SK-N-SH (cell line): ENCODE results near the gene ITIH2. TPM values are rescaled to one million over a fixed set of nuclear protein-coding genes. Genes with fewer than 3 reads are reported as not detected.
"Not testable (repeated sequence)": the region's sequence is repeated elsewhere in the genome, so short reads cannot be mapped to it uniquely, and the experiment has no call there.

Source experiments
- CTCF ChIA-PET: fragments of 300-600, 350-600 bp; formaldehyde crosslinking; extraction: SDS; loops from one replicate; lab custom pipeline; 2021; lab: Yijun Ruan, JAX
- POLR2A ChIA-PET: fragments of 350-600 bp; sonication (Branson Sonifier 250); formaldehyde crosslinking; extraction: SDS; loops from one replicate; lab custom pipeline; 2020; ENCODE audit warnings: antibody characterized with exemption, inconsistent platforms; lab: Yijun Ruan, JAX
- DNase-seq: peaks from one replicate; pipeline ENCODE4 v3.0.0; 2012
- H2AFZ ChIP-seq: fragments of 200-600 bp; sonication (generic); 2 replicates; pipeline ENCODE4 v1.8.1; 2016; ENCODE audit warnings: antibody characterized with exemption, mild to moderate bottlenecking, low read depth
- H3F3A ChIP-seq: fragments of 200-600 bp; sonication (generic); replicated peaks from 2 replicates; pipeline ENCODE3; 2016; ENCODE audit warnings: antibody characterized with exemption, mild to moderate bottlenecking; ENCODE audit not compliant: insufficient read depth
- H3K27ac ChIP-seq, 2 experiments: fragments of 200-500 bp in 1 of 2; fragments of 200-600 bp in 1 of 2; sonication (Bioruptor generic) in 1 of 2; sonication (generic), shearing (Covaris generic) in 1 of 2; 2 replicates each; pipeline versions ENCODE4 v1.5.1 to v1.6.1; 2014 to 2016; ENCODE audit warnings: low read depth in 2 of 2, inconsistent platforms in 1 of 2, low read length in 1 of 2, mild to moderate bottlenecking in 1 of 2, mixed read lengths in 1 of 2
- H3K27me3 ChIP-seq: fragments of 200-600 bp; sonication (generic), shearing (Covaris generic); 2 replicates; pipeline ENCODE4 v1.6.1; 2016; ENCODE audit warnings: mixed run types; ENCODE audit not compliant: insufficient read depth
- H3K36me3 ChIP-seq, 2 experiments: fragments of 200-500 bp in 1 of 2; fragments of 200-600 bp in 1 of 2; sonication (Bioruptor generic) in 1 of 2; sonication (generic) in 1 of 2; replicated peaks in 1 of 2; 2 replicates each; pipeline versions ENCODE3 to v1.5.1; 2014 to 2016; ENCODE audit warnings: low read length in 1 of 2, mild to moderate bottlenecking in 1 of 2; ENCODE audit not compliant: insufficient read depth in 2 of 2, control insufficient read depth in 1 of 2
- H3K4me1 ChIP-seq, 2 experiments: fragments of 200-500 bp in 1 of 2; fragments of 200-600 bp in 1 of 2; sonication (Bioruptor generic) in 1 of 2; sonication (generic), shearing (Covaris generic) in 1 of 2; 2 replicates each; pipeline versions ENCODE4 v1.5.1 to v1.6.1; 2014 to 2016; ENCODE audit warnings: low read depth in 1 of 2, low read length in 1 of 2, mixed run types in 1 of 2; ENCODE audit not compliant: insufficient read depth in 2 of 2, control insufficient read depth in 1 of 2
- H3K4me2 ChIP-seq: fragments of 200-600 bp; sonication (generic), shearing (Covaris generic); 2 replicates; pipeline ENCODE4 v1.6.1; 2017; ENCODE audit warnings: mixed run types
- H3K4me3 ChIP-seq, 2 experiments: fragments of 200-500 bp in 1 of 2; fragments of 200-600 bp in 1 of 2; sonication (Bioruptor generic) in 1 of 2; sonication (generic), shearing (Covaris generic) in 1 of 2; 2 replicates each; pipeline versions ENCODE4 v1.5.1 to v1.8.1; 2014 to 2016; ENCODE audit warnings: low read depth in 2 of 2, inconsistent platforms in 1 of 2, low read length in 1 of 2, mild to moderate bottlenecking in 1 of 2, mixed read lengths in 1 of 2, moderate library complexity in 1 of 2
- H3K79me2 ChIP-seq: fragments of 200-600 bp; sonication (generic); 2 replicates; pipeline ENCODE4 v1.8.1; 2017; ENCODE audit warnings: mild to moderate bottlenecking; ENCODE audit not compliant: insufficient read depth
- H3K9ac ChIP-seq: fragments of 200-600 bp; sonication (generic); 2 replicates; pipeline ENCODE4 v1.6.1; 2017; ENCODE audit warnings: mixed run types
- H3K9me2 ChIP-seq: fragments of 200-600 bp; sonication (generic); 2 replicates; pipeline ENCODE4 v1.6.1; 2017; ENCODE audit warnings: mixed run types
- H3K9me3 ChIP-seq: fragments of 200-600 bp; sonication (generic); 2 replicates; pipeline ENCODE4 v1.6.1; 2017; ENCODE audit warnings: mixed run types, mild to moderate bottlenecking, moderate library complexity
- H4K20me1 ChIP-seq: fragments of 200-600 bp; sonication (generic); 2 replicates; pipeline ENCODE4 v1.6.1; 2017; ENCODE audit warnings: mild to moderate bottlenecking, mixed run types; ENCODE audit not compliant: insufficient read depth
- CTCF ChIP-seq: fragments of 200-600 bp; sonication (generic); IDR thresholded peaks from 2 replicates; pipeline ENCODE4 v1.6.1; 2017; ENCODE audit warnings: antibody characterized with exemption, mild to moderate bottlenecking, moderate library complexity
- FOSL2 ChIP-seq: IDR thresholded peaks from 2 replicates; pipeline ENCODE4 v1.4.0; 2012; ENCODE audit warnings: low read depth, mild to moderate bottlenecking, moderate library complexity, borderline replicate concordance
- FOXM1 ChIP-seq: IDR thresholded peaks from 2 replicates; pipeline ENCODE4 v1.4.0; 2012; ENCODE audit warnings: low read depth, mild to moderate bottlenecking
- GATA2 ChIP-seq: sonication (generic); formaldehyde crosslinking; IDR thresholded peaks from 2 replicates; pipeline ENCODE4 v1.5.0; 2020; ENCODE audit warnings: mild to moderate bottlenecking, missing genetic modification reagents
- NFIC ChIP-seq: IDR thresholded peaks from 2 replicates; pipeline ENCODE4 v1.4.0; 2012; ENCODE audit warnings: borderline replicate concordance
- SMC3 ChIP-seq: IDR thresholded peaks from 2 replicates; pipeline ENCODE4 v1.6.1; 2012; ENCODE audit warnings: low read depth, low read length, improper control_type of control experiment
- TCF12 ChIP-seq: IDR thresholded peaks from 2 replicates; pipeline ENCODE4 v1.4.0; 2012
- YY1 ChIP-seq: IDR thresholded peaks from 2 replicates; pipeline ENCODE4 v1.4.0; 2012; ENCODE audit warnings: low read depth, mild to moderate bottlenecking
- WGBS: methylation state at CpG from one replicate; pipeline ENCODE4 v1.1.6; 2017; ENCODE audit warnings: low lambda C conversion rate; 5-methylcytosine and 5-hydroxymethylcytosine counted together
- polyA plus RNA-seq, 3 experiments: library from polyadenylated mRNA; depleted of rRNA; stranded (reverse); fragments of >200 nt; gene quantifications; 2 replicates each; pipeline ENCODE4 v1.2.3, GENCODE V29; 2012
- TF ChIP-seq, protein P1 (sequence below): IDR thresholded peaks from 2 replicates; pipeline ENCODE4 v1.4.0; 2012; ENCODE audit warnings: low read depth, borderline replicate concordance
- TF ChIP-seq, protein P2 (sequence below): IDR thresholded peaks from 2 replicates; pipeline ENCODE4 v1.4.0; 2012; ENCODE audit warnings: low read depth

Gene ITIH2
- polyA plus RNA-seq, 1 of the 3 experiments (the other 2 are of a cell fraction) = not detected

GRCh38 chr10:7707858-7708622 lies 4.9 kb downstream of the ITIH2 start (continued):
- TF ChIP-seq, protein P1, sequence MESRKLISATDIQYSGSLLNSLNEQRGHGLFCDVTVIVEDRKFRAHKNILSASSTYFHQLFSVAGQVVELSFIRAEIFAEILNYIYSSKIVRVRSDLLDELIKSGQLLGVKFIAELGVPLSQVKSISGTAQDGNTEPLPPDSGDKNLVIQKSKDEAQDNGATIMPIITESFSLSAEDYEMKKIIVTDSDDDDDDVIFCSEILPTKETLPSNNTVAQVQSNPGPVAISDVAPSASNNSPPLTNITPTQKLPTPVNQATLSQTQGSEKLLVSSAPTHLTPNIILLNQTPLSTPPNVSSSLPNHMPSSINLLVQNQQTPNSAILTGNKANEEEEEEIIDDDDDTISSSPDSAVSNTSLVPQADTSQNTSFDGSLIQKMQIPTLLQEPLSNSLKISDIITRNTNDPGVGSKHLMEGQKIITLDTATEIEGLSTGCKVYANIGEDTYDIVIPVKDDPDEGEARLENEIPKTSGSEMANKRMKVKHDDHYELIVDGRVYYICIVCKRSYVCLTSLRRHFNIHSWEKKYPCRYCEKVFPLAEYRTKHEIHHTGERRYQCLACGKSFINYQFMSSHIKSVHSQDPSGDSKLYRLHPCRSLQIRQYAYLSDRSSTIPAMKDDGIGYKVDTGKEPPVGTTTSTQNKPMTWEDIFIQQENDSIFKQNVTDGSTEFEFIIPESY = no peak
- TF ChIP-seq, protein P2, sequence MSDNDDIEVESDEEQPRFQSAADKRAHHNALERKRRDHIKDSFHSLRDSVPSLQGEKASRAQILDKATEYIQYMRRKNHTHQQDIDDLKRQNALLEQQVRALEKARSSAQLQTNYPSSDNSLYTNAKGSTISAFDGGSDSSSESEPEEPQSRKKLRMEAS = no peak
- TF ChIP-seq TCF12 (no peak), SMC3 (no peak), CTCF (no peak)

- ChIA-PET POLR2A (no interaction called here), CTCF (interaction anchor here (1.8 to 2.7 kb wide), 2 partner anchors 21 to 183 kb away, joined by 6 to 17 read pairs; no protein-coding TSS in a partner anchor)
- H4K20me1 ChIP-seq = no peaks in the 10 kb centered on the region
- H3K4me3 ChIP-seq = no peak overlapping the region
- no peaks in the 10 kb centered on the region for H3K9me2 ChIP-seq
- no peaks in the 10 kb centered on the region for H3K27me3 ChIP-seq
- H3K27ac ChIP-seq = no peak overlapping the region
- no peaks in the 10 kb centered on the region for H3K9me3 ChIP-seq
- H3K79me2 ChIP-seq = no peaks in the 10 kb centered on the region
- H2AFZ ChIP-seq = no peak overlapping the region
- H3F3A ChIP-seq = no peaks in the 10 kb centered on the region
- H3K4me2 ChIP-seq = no peak overlapping the region
- no peaks in the 10 kb centered on the region for H3K4me1 ChIP-seq
- no peak for DNase-seq
- H3K36me3 ChIP-seq = no peaks in the 10 kb centered on the region
- TF ChIP-seq GATA2 (no peak), TCF12 (no peak), FOXM1 (no peak), FOSL2 (no peak), YY1 (no peak)
- no peak overlapping the region for H3K9ac ChIP-seq
- 62% methylated on average over 4 of the region's 4 CpGs for WGBS
Measured at GRCh38 chr10:7708832-7709231, 5.7 kb downstream of the ITIH2 start.

DNA sequence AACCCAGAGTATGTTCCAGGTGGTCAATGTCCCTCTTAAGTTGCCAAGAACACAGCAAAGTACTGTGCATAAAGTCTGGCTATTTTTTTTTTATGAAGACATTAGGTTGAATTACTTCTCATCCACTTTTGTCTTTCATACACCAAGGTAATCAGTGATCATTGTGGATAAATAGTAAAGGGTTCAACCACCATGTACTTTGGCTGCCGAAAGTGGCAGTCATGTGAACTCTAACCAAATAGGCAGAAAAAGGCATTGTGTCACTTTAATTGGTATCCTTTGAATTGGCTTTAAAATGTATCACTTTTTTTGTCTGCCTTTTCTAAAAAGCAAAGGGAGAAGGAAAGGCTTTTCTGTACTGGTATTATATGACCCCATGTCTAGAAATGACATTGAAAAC lies 7.3 kb downstream of the ITIH2 start:
- Histone ChIP-seq H3K4me1 (no peaks in the 10 kb centered on the region), H2AFZ (no peak overlapping the region), H3K27ac (no peak overlapping the region), H3K9me3 (no peaks in the 10 kb centered on the region), H3K27me3 (no peaks in the 10 kb centered on the region), H3K4me3 (no peak overlapping the region), H4K20me1 (no peaks in the 10 kb centered on the region), H3F3A (no peaks in the 10 kb centered on the region), H3K9ac (no peak overlapping the region), H3K79me2 (no peaks in the 10 kb centered on the region), H3K36me3 (no peaks in the 10 kb centered on the region), H3K9me2 (no peaks in the 10 kb centered on the region), H3K4me2 (no peak overlapping the region)
- ChIA-PET POLR2A (no interaction called here), CTCF (interaction anchor here (1.3 kb wide), 1 partner anchor 185 kb away, joined by 4 read pairs; no protein-coding TSS in a partner anchor)
- 35% methylated on average over 1 of the region's 1 CpG for WGBS
- no peak for TF ChIP-seq NFIC
- DNase-seq = no peak

- H3K4me3 ChIP-seq, POLR2A ChIA-PET, H3F3A ChIP-seq, H4K20me1 ChIP-seq, H3K4me2 ChIP-seq, H3K9ac ChIP-seq, H3K79me2 ChIP-seq, H3K9me2 ChIP-seq, H2AFZ ChIP-seq, H3K9me3 ChIP-seq, DNase-seq, H3K36me3 ChIP-seq, H3K27ac ChIP-seq, H3K27me3 ChIP-seq, H3K4me1 ChIP-seq: not testable (repeated sequence)
- CTCF ChIA-PET = interaction anchor here (1.0 to 1.3 kb wide), 3 partner anchors 8 to 186 kb away, joined by 4 to 6 read pairs (median 4); partner anchors contain the start of gene ITIH2
- WGBS = 27% methylated on average over 5 of the region's 5 CpGs
Measured at GRCh38 chr10:7711075-7711474, 8.0 kb downstream of the ITIH2 start.
